ENCODE data around the gene SEC23B.

GRCh38 chr20:18514127-18514526 is 6.4 kb downstream of the SEC23B start:
- TF ChIP-seq, protein P1, sequence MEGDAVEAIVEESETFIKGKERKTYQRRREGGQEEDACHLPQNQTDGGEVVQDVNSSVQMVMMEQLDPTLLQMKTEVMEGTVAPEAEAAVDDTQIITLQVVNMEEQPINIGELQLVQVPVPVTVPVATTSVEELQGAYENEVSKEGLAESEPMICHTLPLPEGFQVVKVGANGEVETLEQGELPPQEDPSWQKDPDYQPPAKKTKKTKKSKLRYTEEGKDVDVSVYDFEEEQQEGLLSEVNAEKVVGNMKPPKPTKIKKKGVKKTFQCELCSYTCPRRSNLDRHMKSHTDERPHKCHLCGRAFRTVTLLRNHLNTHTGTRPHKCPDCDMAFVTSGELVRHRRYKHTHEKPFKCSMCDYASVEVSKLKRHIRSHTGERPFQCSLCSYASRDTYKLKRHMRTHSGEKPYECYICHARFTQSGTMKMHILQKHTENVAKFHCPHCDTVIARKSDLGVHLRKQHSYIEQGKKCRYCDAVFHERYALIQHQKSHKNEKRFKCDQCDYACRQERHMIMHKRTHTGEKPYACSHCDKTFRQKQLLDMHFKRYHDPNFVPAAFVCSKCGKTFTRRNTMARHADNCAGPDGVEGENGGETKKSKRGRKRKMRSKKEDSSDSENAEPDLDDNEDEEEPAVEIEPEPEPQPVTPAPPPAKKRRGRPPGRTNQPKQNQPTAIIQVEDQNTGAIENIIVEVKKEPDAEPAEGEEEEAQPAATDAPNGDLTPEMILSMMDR (optimal IDR thresholded peaks at IDR 0.05 in 1 of 3, IDR thresholded peaks at IDR 0.05 in 1 of 3, conservative IDR thresholded peaks at IDR 0.05 in 1 of 3; ENCODE audit: extremely low read depth in 1 of 3, insufficient read depth in 2 of 3, low read length in 3 of 3), result no peak
- TF ChIP-seq EZH2 (IDR thresholded peaks at IDR 0.05; ENCODE audit: low read length), result no peak

Data from keratinocyte (primary cell).